ENCODE data around the gene MEIS3.

DNA sequence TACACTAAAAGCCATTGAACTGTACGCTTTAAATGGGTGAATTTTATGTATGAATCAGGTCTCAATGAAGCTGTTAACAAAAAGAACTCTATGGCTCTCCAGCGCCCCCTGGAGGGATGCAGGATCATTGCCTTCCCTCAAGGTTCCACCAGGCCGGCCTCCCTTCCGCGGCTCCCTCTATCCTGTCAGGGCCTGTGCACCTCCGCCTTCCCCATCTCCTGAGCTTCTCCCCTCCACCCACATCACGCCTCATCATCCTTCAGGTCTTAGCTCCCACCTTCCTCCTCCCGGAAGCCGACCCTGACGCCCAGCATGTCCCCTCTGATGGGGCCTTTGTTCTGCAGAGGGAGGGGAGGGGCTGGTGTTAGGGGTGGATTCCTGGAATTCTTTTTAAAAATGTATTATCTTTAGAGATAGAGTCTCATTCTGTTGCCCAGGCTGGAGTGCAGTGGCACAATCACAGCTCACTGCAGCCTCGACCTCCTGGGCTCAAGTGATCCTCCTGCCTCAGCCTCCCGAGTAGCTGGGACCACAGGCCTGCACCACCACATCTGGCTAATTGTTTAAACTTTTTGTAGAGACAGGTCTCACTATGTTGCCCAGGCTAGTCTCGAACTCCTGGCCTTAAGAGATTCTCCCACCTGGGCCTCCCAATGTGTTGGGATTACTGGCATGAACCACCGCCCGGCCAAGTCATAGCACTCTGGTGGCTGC is 27.7 kb downstream of the MEIS3 start:
- TF ChIP-seq, protein P1, sequence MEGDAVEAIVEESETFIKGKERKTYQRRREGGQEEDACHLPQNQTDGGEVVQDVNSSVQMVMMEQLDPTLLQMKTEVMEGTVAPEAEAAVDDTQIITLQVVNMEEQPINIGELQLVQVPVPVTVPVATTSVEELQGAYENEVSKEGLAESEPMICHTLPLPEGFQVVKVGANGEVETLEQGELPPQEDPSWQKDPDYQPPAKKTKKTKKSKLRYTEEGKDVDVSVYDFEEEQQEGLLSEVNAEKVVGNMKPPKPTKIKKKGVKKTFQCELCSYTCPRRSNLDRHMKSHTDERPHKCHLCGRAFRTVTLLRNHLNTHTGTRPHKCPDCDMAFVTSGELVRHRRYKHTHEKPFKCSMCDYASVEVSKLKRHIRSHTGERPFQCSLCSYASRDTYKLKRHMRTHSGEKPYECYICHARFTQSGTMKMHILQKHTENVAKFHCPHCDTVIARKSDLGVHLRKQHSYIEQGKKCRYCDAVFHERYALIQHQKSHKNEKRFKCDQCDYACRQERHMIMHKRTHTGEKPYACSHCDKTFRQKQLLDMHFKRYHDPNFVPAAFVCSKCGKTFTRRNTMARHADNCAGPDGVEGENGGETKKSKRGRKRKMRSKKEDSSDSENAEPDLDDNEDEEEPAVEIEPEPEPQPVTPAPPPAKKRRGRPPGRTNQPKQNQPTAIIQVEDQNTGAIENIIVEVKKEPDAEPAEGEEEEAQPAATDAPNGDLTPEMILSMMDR (tag by site-specific recombination; IDR thresholded peaks at IDR 0.05), result peak; percentile 60; the same call in 1 of the 2 replicates
- TF ChIP-seq, protein P2, sequence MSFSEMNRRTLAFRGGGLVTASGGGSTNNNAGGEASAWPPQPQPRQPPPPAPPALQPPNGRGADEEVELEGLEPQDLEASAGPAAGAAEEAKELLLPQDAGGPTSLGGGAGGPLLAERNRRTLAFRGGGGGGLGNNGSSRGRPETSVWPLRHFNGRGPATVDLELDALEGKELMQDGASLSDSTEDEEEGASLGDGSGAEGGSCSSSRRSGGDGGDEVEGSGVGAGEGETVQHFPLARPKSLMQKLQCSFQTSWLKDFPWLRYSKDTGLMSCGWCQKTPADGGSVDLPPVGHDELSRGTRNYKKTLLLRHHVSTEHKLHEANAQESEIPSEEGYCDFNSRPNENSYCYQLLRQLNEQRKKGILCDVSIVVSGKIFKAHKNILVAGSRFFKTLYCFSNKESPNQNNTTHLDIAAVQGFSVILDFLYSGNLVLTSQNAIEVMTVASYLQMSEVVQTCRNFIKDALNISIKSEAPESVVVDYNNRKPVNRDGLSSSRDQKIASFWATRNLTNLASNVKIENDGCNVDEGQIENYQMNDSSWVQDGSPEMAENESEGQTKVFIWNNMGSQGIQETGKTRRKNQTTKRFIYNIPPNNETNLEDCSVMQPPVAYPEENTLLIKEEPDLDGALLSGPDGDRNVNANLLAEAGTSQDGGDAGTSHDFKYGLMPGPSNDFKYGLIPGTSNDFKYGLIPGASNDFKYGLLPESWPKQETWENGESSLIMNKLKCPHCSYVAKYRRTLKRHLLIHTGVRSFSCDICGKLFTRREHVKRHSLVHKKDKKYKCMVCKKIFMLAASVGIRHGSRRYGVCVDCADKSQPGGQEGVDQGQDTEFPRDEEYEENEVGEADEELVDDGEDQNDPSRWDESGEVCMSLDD (tag by site-specific recombination; IDR thresholded peaks at IDR 0.05), result no peak
- TF ChIP-seq ZNF146 (tag by site-specific recombination; IDR thresholded peaks at IDR 0.05), result no peak
- TF ChIP-seq, protein P3, sequence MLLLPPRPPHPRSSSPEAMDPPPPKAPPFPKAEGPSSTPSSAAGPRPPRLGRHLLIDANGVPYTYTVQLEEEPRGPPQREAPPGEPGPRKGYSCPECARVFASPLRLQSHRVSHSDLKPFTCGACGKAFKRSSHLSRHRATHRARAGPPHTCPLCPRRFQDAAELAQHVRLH (tag by site-specific recombination; IDR thresholded peaks at IDR 0.05), result no peak
- TF ChIP-seq, protein P4, sequence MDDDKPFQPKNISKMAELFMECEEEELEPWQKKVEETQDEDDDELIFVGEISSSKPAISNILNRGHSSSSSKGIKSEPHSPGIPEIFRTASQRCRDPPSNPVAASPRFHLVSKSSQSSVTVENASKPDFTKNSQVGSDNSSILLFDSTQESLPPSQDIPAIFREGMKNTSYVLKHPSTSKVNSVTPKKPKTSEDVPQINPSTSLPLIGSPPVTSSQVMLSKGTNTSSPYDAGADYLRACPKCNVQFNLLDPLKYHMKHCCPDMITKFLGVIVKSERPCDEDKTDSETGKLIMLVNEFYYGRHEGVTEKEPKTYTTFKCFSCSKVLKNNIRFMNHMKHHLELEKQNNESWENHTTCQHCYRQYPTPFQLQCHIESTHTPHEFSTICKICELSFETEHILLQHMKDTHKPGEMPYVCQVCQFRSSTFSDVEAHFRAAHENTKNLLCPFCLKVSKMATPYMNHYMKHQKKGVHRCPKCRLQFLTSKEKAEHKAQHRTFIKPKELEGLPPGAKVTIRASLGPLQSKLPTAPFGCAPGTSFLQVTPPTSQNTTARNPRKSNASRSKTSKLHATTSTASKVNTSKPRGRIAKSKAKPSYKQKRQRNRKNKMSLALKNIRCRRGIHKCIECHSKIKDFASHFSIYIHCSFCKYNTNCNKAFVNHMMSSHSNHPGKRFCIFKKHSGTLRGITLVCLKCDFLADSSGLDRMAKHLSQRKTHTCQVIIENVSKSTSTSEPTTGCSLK (tag by site-specific recombination; IDR thresholded peaks at IDR 0.05), result no peak

Measured in HEK293 (cell line).